ENCODE measurements around the gene CPNE4.

The CPNE4 gene

GRCh38 chr3:131738095-131738494, 296.7 kb downstream of the CPNE4 start:
- DNase-seq (ENCODE audit: low read depth, low spot score): no peak

- DNase-seq (ENCODE audit: low read depth, low spot score): no peak
Measured at GRCh38 chr3:131735544-131735943, 299.3 kb downstream of the CPNE4 start.

GRCh38 chr3:131735116-131735515, 299.7 kb downstream of the CPNE4 start:
- DNase-seq (ENCODE audit: low read depth, low spot score): no peak

DNA sequence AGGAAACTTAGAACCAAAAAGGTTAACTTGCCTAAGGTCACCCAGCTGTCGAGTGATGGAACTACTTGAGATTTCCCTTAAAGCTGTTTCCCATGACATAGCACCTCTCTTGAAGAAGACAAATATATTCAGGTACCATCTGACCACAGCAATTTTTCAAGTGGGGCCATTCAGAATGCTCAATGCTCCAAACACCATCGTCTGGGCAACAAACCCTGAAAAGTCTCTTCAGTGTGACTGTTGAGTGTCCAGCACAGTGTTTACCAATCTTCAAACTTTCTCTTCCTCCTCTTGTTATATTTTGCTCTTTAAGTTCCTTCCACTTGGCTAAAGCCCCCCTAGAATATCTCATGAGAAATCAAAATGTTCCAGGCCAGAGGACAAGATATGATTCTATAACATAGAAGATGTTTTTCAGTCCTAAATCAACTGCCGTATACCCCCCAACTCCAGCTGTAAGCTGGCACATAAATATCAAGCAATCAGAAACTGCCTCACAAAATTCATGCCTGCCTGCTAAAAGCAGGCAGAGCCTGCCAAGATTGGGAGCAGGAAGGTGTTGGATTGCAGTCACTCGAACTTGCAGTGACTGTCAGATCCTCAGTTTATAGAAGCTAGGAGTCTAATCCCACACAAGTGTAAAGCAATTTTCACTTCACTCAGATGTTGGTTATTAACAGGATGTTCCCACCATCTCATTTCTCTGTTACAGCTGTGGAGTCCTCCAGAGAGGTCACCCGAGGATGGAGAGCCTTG, 301.6 kb downstream of the CPNE4 start:
- DNase-seq (ENCODE audit: low read depth, low spot score): no peak

DNA sequence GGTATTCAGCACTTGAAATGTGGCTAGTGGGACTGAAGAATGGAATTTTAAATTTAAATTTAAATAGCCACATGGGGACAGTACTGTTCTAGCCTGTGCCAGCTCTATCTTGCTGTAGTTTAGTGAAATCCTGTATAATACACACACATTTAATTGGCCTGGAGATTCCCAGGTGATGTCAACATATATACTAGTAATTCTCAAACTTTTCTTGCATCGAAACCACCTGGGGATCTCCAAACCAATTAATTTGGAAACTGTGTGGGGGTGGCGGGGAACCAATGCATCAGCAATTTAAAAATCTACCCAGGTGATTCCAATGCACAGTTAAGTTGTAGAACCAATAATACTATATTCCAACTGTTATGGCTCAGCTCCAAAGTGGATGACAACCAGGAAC, 303.1 kb downstream of the CPNE4 start:
- DNase-seq (ENCODE audit: low read depth, low spot score): no peak

DNA sequence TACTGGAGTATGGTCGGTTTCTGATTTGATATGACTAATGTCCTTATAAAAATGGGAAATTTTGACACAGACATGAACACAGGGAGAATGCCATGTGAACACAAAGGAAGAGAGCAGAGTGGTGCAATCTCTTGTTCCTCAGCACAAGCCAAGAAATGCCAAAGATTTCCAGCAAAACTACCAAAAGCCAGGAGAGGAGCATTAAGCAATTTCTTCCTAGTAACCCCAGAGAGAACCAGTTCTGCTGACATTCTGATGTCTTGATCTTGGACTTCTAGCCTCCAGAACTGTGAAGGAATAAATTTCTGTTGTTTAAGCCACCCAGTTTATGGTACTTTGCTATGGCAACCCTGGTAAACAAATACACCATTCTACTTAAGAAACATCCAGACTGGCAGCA, 304.2 kb downstream of the CPNE4 start:
- DNase-seq (ENCODE audit: low read depth, low spot score): no peak

GRCh38 chr3:131729643-131730017, 305.2 kb downstream of the CPNE4 start:
- no peak for DNase-seq (ENCODE audit: low read depth, low spot score)

- no peak for DNase-seq (ENCODE audit: low read depth, low spot score)
Measured at GRCh38 chr3:131728898-131729642, 305.7 kb downstream of the CPNE4 start.

DNA sequence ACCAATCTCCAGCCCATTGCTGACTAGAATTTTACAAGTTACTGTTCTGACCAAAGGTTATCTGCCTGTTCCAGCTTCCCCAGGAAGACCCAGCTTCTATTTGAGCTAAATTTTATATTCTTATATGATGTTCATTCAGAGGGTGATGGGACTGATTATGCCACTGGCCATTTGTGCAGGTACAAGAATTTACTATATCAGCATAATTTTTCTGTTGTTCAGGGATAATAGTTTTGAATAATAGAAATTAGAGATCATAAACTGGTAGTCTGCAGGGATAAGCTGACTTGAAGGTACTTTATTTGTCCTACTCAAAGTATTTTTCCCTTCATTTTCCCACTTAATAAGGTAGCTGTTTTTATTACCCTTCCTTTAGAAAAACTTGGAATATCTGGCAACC, 309.4 kb downstream of the CPNE4 start:
- DNase-seq (ENCODE audit: low read depth, low spot score): no peak

DNA sequence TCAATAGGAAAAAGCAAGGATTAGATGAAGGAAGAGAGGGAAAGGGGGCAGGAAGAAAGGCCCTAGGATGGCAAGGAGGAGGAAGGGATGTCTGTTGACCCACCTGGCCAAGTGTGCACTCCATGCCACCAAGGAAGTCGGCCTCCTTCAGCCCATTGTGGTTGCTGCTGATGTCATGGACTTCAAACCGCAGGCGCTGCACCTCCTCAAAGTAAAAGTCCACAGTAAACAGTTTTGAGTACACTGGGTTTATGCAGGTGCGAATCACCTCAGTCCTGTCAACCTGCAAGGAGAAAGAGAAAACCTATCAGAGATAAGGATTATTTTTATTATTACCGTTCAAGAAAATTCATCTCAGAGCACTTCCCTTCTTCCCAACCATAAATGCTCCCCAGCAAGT, 311.5 kb downstream of the CPNE4 start:
- no peak for DNase-seq (ENCODE audit: low read depth, low spot score)

DNA sequence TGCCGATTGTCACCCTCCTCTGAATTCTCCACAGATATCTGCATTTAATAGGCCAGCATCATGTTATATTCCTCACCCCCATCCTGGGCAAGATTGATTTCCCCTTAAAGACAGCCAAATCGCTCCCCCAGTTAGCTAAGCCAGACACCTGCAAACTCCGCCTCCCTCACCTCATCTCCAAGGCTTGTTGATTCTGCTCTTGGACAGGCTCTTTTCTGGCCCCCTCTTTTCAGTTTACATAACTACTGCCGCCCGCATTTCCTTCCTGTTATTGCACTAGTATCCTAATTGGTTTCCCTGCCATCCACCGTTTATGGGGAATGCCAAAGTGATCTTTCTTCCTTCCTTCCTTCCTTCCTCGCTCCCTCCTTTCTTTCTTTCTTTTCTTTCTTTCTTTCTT, 317.3 kb downstream of the CPNE4 start:
- no peak for DNase-seq (ENCODE audit: low read depth, low spot score)

GRCh38 chr3:131716943-131717342, 317.9 kb downstream of the CPNE4 start:
- no peak for DNase-seq (ENCODE audit: low read depth, low spot score)

- DNase-seq (ENCODE audit: low read depth, low spot score): no peak
Measured at GRCh38 chr3:131716007-131716406, 318.8 kb downstream of the CPNE4 start.

DNA sequence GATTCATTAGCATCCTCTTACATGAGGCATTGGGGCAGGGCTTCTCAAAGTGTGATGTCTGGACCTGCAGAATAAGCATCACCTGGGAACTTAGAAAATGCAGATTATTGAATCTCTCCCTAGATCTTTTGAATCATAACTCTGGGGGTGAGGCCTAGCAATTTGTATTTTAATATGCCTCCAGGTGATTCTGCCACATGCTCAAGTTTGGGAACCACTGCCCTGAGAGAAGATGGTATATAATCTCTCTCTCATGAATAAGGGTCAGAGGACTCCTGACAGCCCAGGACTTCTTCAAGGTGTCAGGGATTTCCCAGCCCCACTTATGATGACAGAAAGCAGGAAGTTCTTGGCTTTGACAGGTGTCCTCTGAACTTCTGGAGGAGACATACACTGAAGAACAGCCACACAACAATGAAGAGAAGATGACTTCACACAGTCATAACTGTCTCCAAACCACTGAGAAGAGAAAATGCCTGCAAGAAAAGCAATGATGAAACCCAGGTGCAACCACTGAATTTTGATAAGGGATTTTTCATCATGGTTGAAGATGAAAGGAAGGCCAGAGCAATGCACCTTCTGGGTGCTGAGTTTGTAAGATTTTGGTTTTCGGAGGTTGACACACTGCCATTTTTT, 320.1 kb downstream of the CPNE4 start:
- no peak for DNase-seq (ENCODE audit: low read depth, low spot score)

- DNase-seq (ENCODE audit: low read depth, low spot score): no peak
Measured at GRCh38 chr3:131713416-131714123, 321.2 kb downstream of the CPNE4 start.

GRCh38 chr3:131712662-131713061, 322.2 kb downstream of the CPNE4 start:
- DNase-seq (ENCODE audit: low read depth, low spot score): no peak

DNA sequence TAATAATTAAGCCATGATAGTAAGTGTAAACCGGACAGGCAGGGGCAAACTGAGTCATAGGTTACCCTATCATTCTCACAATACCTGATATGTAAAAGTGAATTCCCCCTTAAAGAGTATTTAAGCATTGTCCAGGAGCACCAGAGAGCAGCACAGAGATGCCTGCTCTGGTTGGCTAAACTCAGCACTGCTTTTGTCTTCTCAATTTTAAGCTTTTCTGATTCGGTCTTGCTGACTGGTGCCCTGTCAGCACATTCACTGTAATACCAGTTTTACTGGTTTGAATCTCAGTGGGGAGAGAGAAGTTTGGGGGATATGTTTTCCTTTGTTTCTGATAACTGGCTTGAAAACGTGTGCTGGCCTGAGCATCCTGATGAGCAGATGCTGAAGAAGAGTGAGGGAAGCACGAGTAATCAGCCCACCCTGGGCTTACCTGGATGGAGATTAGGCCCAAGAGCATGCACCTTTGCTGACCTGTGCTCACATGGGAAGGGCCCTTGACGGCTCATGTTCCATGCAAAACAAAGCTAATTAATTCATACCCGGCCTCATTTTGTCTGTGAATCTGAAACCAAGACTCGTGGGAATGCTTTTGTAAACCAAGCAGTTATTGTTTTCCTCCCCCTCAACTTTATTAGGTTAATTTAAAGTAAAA, 323.6 kb downstream of the CPNE4 start:
- peak; percentile 27 for DNase-seq (ENCODE audit: low read depth, low spot score)

- DNase-seq (ENCODE audit: low read depth, low spot score): no peak
Measured at GRCh38 chr3:131708241-131708640, 326.6 kb downstream of the CPNE4 start.

DNA sequence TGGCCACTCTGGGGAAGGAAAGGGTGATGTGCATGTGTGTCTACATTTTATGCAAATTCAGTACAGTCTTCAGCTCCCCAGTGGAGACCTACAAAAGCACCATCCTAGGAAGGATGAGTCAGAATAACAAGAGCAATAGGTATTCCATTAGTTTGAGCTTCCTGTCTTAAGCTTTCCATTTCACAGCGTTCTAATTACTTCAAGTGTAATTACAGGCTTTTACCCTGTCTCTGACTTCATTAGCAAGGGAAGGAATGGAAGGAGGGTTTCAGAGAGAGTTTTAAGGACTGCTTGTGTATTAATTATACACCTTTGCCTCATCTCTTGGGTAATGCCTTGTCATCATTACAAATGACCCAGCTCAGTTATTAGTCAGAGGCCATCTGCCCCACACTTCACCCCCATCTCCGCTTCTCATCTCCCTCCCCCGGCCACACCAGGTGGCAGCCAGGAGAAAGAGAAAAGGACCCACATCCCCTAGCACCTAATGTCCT, 329.2 kb downstream of the CPNE4 start:
- DNase-seq (ENCODE audit: low read depth, low spot score): no peak

DNA sequence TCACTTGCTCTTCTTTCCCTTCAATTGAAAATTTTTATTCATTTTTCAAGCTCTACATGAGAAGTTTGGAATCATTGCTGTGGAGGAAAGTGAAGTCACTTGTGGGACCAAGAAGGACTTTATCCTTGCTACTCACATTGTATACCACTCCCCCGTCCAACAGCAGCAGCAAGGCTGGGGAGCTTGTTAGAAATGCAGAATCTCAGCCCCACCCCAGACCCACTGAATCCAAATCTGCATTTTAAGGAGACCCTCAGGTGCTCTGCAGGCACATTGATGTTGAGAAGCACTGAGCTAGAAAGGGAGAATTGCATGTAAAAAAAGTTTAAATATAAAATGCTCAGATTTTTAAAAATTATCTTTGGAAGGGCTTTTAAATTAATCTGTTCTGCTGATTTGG, 329.7 kb downstream of the CPNE4 start:
- DNase-seq (ENCODE audit: low read depth, low spot score): no peak

- no peak for DNase-seq (ENCODE audit: low read depth, low spot score)
Measured at GRCh38 chr3:131704098-131704497, 330.7 kb downstream of the CPNE4 start.
